C4-2B (cell line): ENCODE results near the gene FAHD1.

Source experiments
- CTCF ChIP-seq: fragments of 450-650 bp; conservative IDR thresholded peaks from 2 replicates; pipeline ENCODE4 v1.5.1; 2017; ENCODE audit warnings: mild to moderate bottlenecking
- ZFX ChIP-seq: fragments of 450-650 bp; IDR thresholded peaks from 2 replicates; pipeline ENCODE4 v1.6.1; 2017

DNA sequence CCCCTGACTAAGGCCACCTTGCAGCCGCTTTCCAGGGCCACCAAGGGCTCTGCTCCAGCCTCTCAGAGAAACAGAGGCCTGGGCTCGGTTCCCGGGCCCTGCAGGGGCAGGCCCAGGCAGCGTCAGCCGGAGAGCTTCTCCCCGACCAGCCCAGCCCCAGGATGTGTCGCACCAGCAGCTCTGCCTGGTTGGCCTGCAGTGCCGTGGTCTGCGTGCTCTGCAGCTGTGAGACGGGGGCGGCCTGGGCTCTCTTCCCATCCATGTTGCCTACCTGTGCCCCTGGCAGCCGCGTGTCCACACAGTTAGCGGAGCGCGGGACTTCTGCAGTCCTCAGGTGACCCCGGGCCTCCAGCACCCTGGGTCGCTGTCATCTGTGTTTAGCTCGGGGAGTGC lies 38.3 kb upstream of the FAHD1 start:
- TF ChIP-seq CTCF (no peak), ZFX (no peak)
